Neural progenitor cell (in vitro differentiated cells): ENCODE data around the gene CABP7. TPM values are rescaled to one million over a fixed set of nuclear protein-coding genes. Genes with fewer than 3 reads are reported as not detected.

Experiments used
- DNase-seq: peaks from one replicate; pipeline ENCODE4 v3.0.0-alpha.2; 2016; ENCODE audit warnings: low spot score
- H2AFZ ChIP-seq: fragments of 200-600 bp; sonication (generic); replicated peaks from 2 replicates; pipeline ENCODE4 v1.6.1; 2016; ENCODE audit warnings: antibody characterized with exemption
- H3F3A ChIP-seq: fragments of 200-600 bp; sonication (generic); 2 replicates; pipeline ENCODE4 v1.6.1; 2016; ENCODE audit warnings: antibody characterized with exemption, low read depth
- H3K27ac ChIP-seq: fragments of 200-600 bp; sonication (generic); 2 replicates; pipeline ENCODE4 v1.5.1; 2016; ENCODE audit warnings: mild to moderate bottlenecking
- H3K27me3 ChIP-seq: fragments of 200-600 bp; sonication (generic); 2 replicates; pipeline ENCODE4 v1.6.1; 2016; ENCODE audit warnings: mild to moderate bottlenecking, moderate library complexity
- H3K36me3 ChIP-seq: fragments of 200-600 bp; sonication (generic); 2 replicates; pipeline ENCODE4 v1.5.1; 2016
- H3K4me1 ChIP-seq: fragments of 200-600 bp; sonication (generic); 2 replicates; pipeline ENCODE4 v1.6.1; 2016; ENCODE audit warnings: mixed run types
- H3K4me2 ChIP-seq: fragments of 200-600 bp; sonication (generic); 2 replicates; pipeline ENCODE4 v1.6.1; 2016
- H3K4me3 ChIP-seq: fragments of 200-600 bp; sonication (generic); 2 replicates; pipeline ENCODE4 v1.5.1; 2016
- H3K79me2 ChIP-seq: fragments of 200-600 bp; sonication (generic); 2 replicates; pipeline ENCODE4 v1.6.1; 2016; ENCODE audit warnings: low read depth
- H3K9ac ChIP-seq: fragments of 200-600 bp; sonication (generic); 2 replicates; pipeline ENCODE4 v1.6.1; 2016
- H3K9me3 ChIP-seq: fragments of 200-600 bp; sonication (generic); 2 replicates; pipeline ENCODE4 v1.5.1; 2016; ENCODE audit warnings: low read depth
- H4K20me1 ChIP-seq: fragments of 200-600 bp; sonication (generic); 2 replicates; pipeline ENCODE4 v1.6.1; 2016; ENCODE audit warnings: low read depth
- H3K27ac Mint-ChIP-seq: 3 replicates; pipeline ENCODE4 v1.8.0; 2021; ENCODE audit warnings: mixed read lengths
- H3K27me3 Mint-ChIP-seq: 2 replicates; pipeline ENCODE4 v1.8.0; 2022; ENCODE audit warnings: low read depth, mild to moderate bottlenecking, inconsistent platforms, moderate library complexity, mixed read lengths; ENCODE audit not compliant: insufficient read depth
- H3K36me3 Mint-ChIP-seq: 3 replicates; pipeline ENCODE4 v1.8.0; 2021; ENCODE audit warnings: mixed read lengths
- H3K4me1 Mint-ChIP-seq: 3 replicates; pipeline ENCODE4 v1.8.0; 2021; ENCODE audit warnings: mixed read lengths
- H3K4me3 Mint-ChIP-seq: 3 replicates; pipeline ENCODE4 v1.8.0; 2021; ENCODE audit warnings: mild to moderate bottlenecking, moderate library complexity, mixed read lengths
- H3K9me3 Mint-ChIP-seq: 3 replicates; pipeline ENCODE4 v1.8.0; 2020; ENCODE audit warnings: mixed read lengths
- EZH2 ChIP-seq: fragments of 200-600 bp; sonication (generic); IDR thresholded peaks from 2 replicates; pipeline ENCODE4 v1.6.1; 2017; ENCODE audit warnings: antibody characterized with exemption, mild to moderate bottlenecking, moderate library complexity
- EZH2phosphoT487 ChIP-seq: fragments of 200-600 bp; sonication (generic); IDR thresholded peaks from 2 replicates; pipeline ENCODE4 v1.6.1; 2017; ENCODE audit warnings: antibody characterized with exemption
- total RNA-seq: library from RNA; depleted of rRNA; stranded (reverse); fragments of >200 nt; gene quantifications from 2 replicates; pipeline ENCODE4 v1.2.3, GENCODE V29; 2015; ENCODE audit warnings: low replicate concordance
- TF ChIP-seq, protein P1 (sequence below): fragments of 200-600 bp; sonication (generic); IDR thresholded peaks from 2 replicates; pipeline ENCODE4 v1.5.1; 2017; ENCODE audit warnings: antibody characterized with exemption, mild to moderate bottlenecking

CABP7 gene
- total RNA-seq, 1 donor from 2014 or later: not detected

DNA sequence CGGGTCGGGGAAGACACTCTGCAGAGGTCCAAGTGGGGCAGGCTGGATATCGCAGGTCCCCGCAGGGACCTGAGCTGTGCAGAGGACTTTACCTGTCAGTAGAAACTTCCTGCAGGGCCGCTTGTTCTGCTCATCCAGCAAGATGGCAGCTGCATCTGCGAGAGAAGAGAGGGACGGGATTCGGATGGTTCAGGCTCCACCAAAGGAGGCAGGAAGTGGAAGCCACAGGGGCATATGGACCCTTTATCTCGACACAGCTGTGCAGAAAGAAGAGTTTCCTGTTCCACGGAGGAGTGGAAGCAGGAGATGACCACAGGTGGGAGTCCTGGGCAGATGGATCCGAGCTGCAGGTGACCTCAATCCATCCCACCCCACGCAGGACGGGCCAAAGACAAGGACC lies 22.5 kb downstream of the CABP7 start:
- no peak overlapping the region for H3K4me3 ChIP-seq
- H3K9me3 ChIP-seq: no peaks in the 10 kb centered on the region
- H3K27me3 Mint-ChIP-seq: peaks cover 3% of the 10 kb centered on the region
- H3K36me3 ChIP-seq: no peaks in the 10 kb centered on the region
- H3K27me3 ChIP-seq: no peaks in the 10 kb centered on the region
- no peaks in the 10 kb centered on the region for H3K4me1 ChIP-seq
- H4K20me1 ChIP-seq: no peaks in the 10 kb centered on the region
- H3K4me2 ChIP-seq: no peak overlapping the region
- no peaks in the 10 kb centered on the region for H3F3A ChIP-seq
- H3K27ac Mint-ChIP-seq: no peak overlapping the region
- no peaks in the 10 kb centered on the region for H3K4me1 Mint-ChIP-seq
- no peak overlapping the region for H3K9ac ChIP-seq
- no peak overlapping the region for H3K4me3 Mint-ChIP-seq
- no peaks in the 10 kb centered on the region for H3K79me2 ChIP-seq
- no peak for TF ChIP-seq EZH2
- TF ChIP-seq EZH2phosphoT487: no peak
- TF ChIP-seq, protein P1, sequence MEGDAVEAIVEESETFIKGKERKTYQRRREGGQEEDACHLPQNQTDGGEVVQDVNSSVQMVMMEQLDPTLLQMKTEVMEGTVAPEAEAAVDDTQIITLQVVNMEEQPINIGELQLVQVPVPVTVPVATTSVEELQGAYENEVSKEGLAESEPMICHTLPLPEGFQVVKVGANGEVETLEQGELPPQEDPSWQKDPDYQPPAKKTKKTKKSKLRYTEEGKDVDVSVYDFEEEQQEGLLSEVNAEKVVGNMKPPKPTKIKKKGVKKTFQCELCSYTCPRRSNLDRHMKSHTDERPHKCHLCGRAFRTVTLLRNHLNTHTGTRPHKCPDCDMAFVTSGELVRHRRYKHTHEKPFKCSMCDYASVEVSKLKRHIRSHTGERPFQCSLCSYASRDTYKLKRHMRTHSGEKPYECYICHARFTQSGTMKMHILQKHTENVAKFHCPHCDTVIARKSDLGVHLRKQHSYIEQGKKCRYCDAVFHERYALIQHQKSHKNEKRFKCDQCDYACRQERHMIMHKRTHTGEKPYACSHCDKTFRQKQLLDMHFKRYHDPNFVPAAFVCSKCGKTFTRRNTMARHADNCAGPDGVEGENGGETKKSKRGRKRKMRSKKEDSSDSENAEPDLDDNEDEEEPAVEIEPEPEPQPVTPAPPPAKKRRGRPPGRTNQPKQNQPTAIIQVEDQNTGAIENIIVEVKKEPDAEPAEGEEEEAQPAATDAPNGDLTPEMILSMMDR: no peak
- H2AFZ ChIP-seq: no peak overlapping the region
- no peak for DNase-seq
- H3K36me3 Mint-ChIP-seq: peaks cover 6% of the 10 kb centered on the region
- no peaks in the 10 kb centered on the region for H3K9me3 Mint-ChIP-seq
- H3K27ac ChIP-seq: no peak overlapping the region

DNA sequence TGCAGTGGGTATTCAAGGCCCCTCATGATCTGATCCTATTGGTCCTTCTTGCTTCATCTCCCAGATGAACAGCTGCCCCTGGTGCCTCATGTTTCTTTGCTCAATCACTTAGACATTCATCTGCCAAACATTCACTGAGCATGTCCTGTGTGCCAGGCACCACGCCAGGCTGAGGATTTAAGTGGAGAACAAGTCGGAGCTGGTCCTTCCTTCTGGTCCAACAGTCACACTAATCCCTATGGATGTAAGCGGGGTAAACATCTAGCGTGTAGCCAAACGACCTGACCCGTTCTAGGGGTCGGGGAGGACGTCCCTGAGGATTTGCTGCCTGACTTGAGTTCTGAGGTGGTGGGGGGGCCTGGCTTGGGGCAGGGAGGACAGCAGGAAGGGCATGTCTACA lies 25.1 kb downstream of the CABP7 start:
- peaks cover 14% of the 10 kb centered on the region for H3K36me3 Mint-ChIP-seq
- H2AFZ ChIP-seq: no peak overlapping the region
- H3K9me3 Mint-ChIP-seq: no peaks in the 10 kb centered on the region
- H3K79me2 ChIP-seq: no peaks in the 10 kb centered on the region
- no peak overlapping the region for H3K9ac ChIP-seq
- DNase-seq: no peak
- H3K4me1 Mint-ChIP-seq: no peaks in the 10 kb centered on the region
- H3K27me3 Mint-ChIP-seq: peaks cover 5% of the 10 kb centered on the region
- H3K36me3 ChIP-seq: no peaks in the 10 kb centered on the region
- no peaks in the 10 kb centered on the region for H4K20me1 ChIP-seq
- H3K27ac Mint-ChIP-seq: peak overlapping the region; percentile 15
- no peaks in the 10 kb centered on the region for H3K4me1 ChIP-seq
- H3K4me3 ChIP-seq: no peak overlapping the region
- H3K4me3 Mint-ChIP-seq: no peak overlapping the region
- H3K27ac ChIP-seq: no peak overlapping the region
- TF ChIP-seq EZH2 (no peak), EZH2phosphoT487 (no peak)
- TF ChIP-seq, protein P1: no peak
- H3K9me3 ChIP-seq: no peaks in the 10 kb centered on the region
- no peak overlapping the region for H3K4me2 ChIP-seq
- H3K27me3 ChIP-seq: no peaks in the 10 kb centered on the region
- no peaks in the 10 kb centered on the region for H3F3A ChIP-seq

DNA sequence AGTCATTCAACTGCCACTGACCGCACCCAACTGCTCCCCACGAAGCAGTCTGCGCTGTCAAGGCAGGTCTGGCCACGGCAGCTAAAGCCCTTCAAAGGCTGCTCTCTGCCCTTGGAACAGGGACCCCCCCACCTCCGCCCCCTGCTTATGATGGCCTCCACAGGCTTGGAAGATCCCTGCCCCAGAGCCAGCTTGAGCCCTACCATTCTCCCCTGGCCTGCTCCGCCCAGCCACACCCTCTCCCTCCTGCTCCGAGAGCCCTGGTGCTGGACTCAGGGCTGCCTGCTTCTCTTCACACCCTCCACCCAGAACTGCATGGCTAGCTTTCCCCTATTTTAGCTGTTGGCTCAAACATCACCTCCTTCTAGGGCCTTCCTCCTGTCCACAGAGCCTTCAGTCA lies 28.0 kb downstream of the CABP7 start:
- H3K9ac ChIP-seq: no peak overlapping the region
- no peak overlapping the region for H2AFZ ChIP-seq
- Mint-ChIP-seq H3K27me3 (peaks cover 4% of the 10 kb centered on the region), H3K4me3 (peak overlapping the region; percentile 28), H3K9me3 (no peaks in the 10 kb centered on the region), H3K27ac (no peak overlapping the region), H3K36me3 (peaks cover 12% of the 10 kb centered on the region), H3K4me1 (no peaks in the 10 kb centered on the region)
- no peak overlapping the region for H3K27ac ChIP-seq
- no peaks in the 10 kb centered on the region for H3F3A ChIP-seq
- no peaks in the 10 kb centered on the region for H3K79me2 ChIP-seq
- no peaks in the 10 kb centered on the region for H3K9me3 ChIP-seq
- TF ChIP-seq EZH2phosphoT487 (no peak), EZH2 (no peak)
- TF ChIP-seq, protein P1: no peak
- H3K27me3 ChIP-seq: no peaks in the 10 kb centered on the region
- H3K4me3 ChIP-seq: no peak overlapping the region
- H4K20me1 ChIP-seq: peaks cover 7% of the 10 kb centered on the region
- no peak for DNase-seq
- no peaks in the 10 kb centered on the region for H3K36me3 ChIP-seq
- no peak overlapping the region for H3K4me2 ChIP-seq
- no peaks in the 10 kb centered on the region for H3K4me1 ChIP-seq
